ENCODE measurements around the gene CCDC178.
"Not testable (repeated sequence)": the region's sequence is repeated elsewhere in the genome, so short reads cannot be mapped to it uniquely, and the experiment has no call there.

The CCDC178 gene

GRCh38 chr18:33350256-33350655, 90.3 kb downstream of the CCDC178 start:
- DNase-seq = peak; percentile 78

GRCh38 chr18:33339733-33340132, 100.8 kb downstream of the CCDC178 start:
- DNase-seq = not testable (repeated sequence)

DNA sequence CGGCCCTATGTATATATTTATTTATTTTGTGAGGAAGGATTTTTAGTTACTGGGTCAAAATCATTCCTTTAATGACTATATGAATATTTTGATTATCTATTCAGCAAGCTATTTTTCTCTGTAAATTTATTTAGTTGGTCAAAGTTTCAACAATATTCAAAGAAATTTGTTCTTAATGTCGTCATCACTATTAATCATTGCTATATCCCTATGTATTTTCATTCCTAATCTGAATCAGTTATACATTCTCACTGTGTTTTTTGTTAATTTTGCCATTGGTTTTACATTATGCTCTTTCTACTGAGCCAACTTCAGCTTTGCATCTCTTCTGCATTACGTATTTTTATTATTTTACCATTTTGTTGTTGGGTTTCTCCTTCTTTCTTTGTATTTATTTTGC, 105.7 kb downstream of the CCDC178 start:
- no peak for DNase-seq

GRCh38 chr18:33330711-33331110, 109.8 kb downstream of the CCDC178 start:
- no peak for DNase-seq

DNA sequence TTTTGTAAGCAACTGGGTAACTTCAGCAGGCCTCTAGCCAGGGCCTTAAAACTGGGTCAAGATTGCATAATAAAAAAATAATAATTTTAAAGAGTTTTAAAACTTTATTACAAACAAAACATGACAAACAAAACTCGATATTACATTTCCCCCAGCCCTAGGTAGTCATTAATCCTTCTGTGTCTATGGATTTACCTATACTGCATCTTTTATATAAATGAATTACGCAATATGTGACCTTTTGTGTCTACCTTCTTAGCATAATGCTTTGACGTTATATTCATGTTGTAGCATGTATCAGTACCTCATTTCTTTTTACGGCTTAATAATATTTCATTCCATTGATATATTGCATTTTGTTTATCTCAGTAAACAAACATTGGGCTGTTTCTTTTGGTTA, 113.5 kb downstream of the CCDC178 start:
- DNase-seq = no peak

GRCh38 chr18:33317640-33318039, 122.9 kb downstream of the CCDC178 start:
- DNase-seq = no peak

GRCh38 chr18:33316146-33316587, 124.4 kb downstream of the CCDC178 start:
- no peak for DNase-seq

- no peak for DNase-seq
Observed at GRCh38 chr18:33307520-33307919, 133.0 kb downstream of the CCDC178 start.

DNA sequence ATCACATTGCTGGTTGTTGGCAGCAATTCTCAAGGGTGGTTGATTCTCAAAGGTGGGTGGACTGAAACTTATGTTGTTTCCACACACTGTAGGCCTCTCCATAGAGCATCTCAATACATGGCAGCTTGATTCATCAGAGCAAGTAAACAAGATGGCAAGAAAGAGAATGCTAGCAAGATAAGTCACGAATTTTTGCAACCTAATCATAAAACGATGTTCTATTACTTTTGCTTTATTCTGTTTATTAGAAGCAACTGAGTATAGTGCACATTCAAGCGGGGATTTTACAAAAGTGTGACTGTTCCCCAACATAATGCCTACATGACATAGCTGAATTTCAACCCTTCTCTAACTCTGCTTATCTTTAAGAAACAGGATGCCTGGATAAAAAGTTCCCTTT, 136.2 kb downstream of the CCDC178 start:
- no peak for DNase-seq

DNA sequence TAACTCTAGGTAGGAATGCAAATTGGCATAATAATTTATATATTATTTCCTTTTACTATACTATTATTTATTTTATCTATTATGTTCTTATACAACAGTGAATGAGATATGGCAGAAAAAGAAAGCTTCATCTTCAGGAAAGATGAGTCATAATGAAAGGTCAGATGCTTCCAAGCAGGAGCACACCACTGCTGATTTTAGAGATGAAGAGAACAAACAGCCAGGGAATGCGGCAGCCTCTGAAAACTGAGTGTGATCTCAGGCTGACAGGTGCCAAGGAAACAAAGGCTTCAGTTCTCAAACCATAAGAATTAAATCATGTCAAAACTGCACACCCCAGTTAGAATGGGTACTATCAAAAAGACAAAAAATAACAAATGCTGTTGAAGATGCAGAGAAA, 149.0 kb downstream of the CCDC178 start:
- DNase-seq = no peak

- no peak for DNase-seq
Observed at GRCh38 chr18:33288082-33288716, 152.3 kb downstream of the CCDC178 start.

DNA sequence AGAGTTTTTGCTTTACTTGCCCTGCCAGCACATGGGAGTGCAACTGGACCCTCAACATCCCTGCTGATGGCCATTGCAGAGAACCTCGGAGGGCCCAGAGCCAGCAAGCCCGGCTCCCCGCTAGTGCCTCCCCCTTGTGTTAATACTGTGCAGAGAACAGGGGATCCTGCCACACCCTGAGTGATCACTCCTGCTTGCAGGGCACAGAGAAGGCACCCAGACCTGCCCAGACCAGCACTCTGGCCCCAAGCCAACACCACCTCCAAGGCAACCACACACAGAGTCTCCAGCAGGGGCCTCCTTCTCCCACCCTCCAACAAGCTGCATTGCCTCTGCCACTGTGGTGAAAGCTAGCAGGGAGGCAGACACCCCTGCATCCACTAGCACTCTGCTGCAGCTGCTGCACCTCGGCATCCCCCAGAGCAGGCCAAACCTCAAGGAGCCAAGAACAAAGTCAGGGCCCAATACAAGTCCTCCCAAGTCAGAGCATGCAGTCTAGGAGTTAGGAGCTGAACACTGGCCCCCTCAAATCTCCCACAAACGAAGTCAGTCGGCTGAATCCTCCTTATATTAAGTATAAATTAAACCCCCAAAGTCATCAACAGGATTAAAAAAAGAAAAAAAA, 157.7 kb downstream of the CCDC178 start:
- no peak for DNase-seq

DNA sequence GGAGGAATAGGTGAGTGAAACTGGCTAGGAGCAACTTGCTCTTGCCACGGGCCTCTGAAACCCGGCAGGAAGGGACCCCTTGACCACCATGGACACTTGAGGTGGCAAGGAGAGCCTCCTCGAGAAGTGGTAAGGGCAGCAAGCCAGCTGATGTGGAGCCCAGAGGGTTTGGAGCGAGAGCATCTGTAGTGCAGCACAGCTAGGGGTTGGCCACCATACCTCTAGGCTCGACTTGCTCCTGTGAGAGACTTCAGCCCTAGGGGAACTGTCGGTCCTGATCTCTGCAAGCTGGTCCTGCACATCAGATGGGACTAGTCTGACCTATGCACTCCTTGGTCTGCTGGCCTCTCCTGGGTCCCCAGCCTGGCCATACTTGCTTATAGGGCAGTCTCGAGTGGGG, 158.4 kb downstream of the CCDC178 start:
- DNase-seq = no peak

GRCh38 chr18:33277431-33277830, 163.1 kb downstream of the CCDC178 start:
- no peak for DNase-seq

DNA sequence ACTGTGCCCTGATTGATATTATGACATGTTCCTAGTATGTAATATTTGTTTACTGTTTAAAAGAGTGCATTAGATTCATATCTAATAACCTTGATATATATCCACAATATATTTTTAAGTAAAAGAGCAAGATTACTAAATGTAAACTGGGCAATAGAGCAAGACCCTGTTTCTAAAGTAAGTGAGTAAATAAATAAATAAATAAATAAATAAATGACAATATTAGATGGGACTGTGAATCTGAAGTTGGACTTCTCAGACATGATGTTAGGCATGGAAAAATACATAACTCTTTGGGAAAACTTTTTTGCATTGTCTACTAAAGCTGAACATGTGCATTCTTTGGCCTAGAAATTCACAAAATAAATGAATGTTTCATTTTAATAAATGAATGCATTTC, 164.7 kb downstream of the CCDC178 start:
- DNase-seq = no peak

- DNase-seq = no peak
Observed at GRCh38 chr18:33270297-33270696, 170.2 kb downstream of the CCDC178 start.

DNA sequence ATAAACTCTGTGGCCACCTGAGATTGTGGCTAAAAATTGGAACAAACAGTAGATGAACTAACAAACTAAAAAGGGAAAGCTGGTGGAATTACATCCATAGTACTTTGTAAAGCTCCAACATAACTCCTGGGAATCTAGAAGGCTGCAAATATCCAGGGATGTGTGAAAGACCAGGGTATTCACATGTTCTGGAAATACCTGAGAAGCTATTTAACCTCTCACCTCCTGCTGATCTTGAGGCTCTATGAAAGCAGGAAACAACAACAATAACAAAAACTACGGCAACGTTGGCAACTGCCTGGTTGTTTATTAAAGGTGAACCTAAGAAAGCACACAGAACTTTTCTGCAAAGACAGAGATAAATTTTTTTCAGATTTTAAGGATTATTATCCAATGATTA, 171.3 kb downstream of the CCDC178 start:
- DNase-seq = no peak

DNA sequence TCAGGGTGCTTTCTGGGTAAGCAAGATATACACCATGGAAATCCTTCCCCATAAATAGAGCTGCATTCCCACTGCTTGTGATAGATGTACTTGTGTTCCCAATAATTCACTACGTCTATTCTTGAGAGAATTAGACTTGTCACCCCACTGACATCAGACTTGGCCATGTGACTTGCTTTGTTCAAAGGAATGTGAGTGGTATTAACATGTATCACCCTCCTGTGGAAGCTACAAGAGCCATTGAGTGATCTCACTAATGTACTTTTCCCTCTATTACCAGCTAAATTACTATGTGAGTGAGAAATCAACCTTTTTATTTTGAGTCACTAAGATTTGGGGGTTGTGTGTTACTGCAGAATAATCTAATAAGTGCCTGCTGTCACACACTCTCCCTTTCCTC, 176.0 kb downstream of the CCDC178 start:
- peak; percentile 12 for DNase-seq

- no peak for DNase-seq
Observed at GRCh38 chr18:33239298-33239697, 201.2 kb downstream of the CCDC178 start.

DNA sequence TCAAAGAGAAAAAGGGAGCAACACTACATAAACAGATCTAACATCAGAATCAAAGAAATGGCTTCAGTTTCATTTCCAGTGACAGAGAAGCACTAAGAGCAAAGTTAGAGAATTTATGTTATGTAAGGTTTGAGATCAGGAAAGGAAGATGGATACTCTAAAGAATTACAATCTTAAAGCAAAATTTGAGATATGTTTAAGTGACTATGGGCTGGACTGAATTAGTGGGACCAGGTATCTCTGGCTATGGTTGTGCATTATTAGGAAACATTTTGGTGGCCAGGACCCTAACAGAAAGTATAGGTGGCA, 208.2 kb downstream of the CCDC178 start:
- DNase-seq = no peak

DNA sequence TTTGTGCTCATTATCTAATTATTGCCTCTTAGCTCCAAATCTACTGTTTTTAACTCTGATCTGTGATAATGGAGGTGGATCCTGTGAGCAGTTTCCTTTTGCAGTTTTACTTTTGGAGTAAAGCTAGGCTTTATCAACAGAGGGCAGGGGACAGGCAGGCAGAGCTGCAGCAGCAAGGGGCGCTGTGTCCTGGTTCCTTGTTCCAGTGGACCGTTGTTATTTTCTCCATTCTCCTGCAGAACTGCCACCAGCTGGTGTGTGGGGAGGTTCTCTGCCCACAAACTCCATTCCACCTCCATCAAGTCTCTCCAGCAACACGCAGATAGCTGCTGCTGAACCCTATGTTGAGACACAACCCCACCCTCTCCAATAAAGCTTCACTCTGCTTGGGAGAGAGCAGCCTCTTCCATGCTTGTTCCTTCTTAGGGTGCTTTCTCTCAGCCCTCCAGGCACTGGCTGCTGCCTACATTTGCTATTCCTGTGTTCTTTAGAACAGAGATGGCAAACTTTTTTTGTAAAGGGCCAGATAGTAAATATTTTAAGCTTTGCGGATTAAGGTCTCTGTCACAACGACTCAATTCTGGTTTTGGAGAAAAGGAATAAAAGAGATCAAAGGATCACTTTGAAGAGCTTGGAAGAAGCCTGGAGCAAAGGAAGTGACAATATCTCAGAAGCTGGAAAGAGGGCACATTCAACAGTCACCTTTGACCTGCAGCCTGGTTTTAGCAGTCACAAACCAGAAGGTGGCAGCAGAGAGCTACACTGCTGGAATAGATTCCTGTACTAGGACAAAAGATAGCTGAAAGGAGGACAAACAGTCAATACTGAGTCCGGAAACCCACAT, 208.8 kb downstream of the CCDC178 start:
- peak; percentile 66 for DNase-seq

GRCh38 chr18:33212363-33212762, 228.2 kb downstream of the CCDC178 start:
- no peak for DNase-seq

GRCh38 chr18:33210575-33211189, 229.8 kb downstream of the CCDC178 start:
- DNase-seq = peak; percentile 22

DNA sequence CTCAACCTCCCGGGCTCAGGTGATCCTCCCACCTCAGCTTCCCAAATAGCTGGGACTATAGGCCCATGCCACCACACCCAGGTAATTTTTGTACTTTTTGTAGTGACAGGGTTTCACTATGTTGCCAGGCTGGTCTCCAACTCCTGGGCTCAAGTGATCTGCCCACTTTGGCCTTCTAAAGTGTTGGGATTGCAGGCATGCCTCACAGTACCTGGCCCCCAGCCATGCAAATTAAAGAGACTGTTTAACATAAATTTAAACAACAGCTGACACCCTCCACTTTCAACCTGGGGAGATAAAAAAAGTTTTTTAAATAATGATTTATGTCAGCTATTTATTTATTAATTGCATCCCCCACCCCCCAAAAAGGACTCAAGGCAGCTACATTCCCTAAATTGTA, 234.7 kb downstream of the CCDC178 start:
- DNase-seq = no peak
